HG02588 (cell line): ENCODE results near the gene VSIG4.

Experiments used
- ATAC-seq: cut with Tn5 transposase; IDR thresholded peaks from one replicate; pipeline ENCODE4 v1.9.1; 2021; ENCODE audit warnings: mild to moderate bottlenecking, moderate library complexity; ENCODE audit not compliant: unreplicated experiment

The VSIG4 gene

GRCh38 chrX:66009231-66009845 lies 30.5 kb downstream of the VSIG4 start:
- ATAC-seq: no peak

- ATAC-seq: no peak
Observed at GRCh38 chrX:66008328-66008970, 31.4 kb downstream of the VSIG4 start.

- no peak for ATAC-seq
Observed at GRCh38 chrX:66007851-66008250, 32.0 kb downstream of the VSIG4 start.

- no peak for ATAC-seq
Observed at GRCh38 chrX:66005830-66006449, 33.9 kb downstream of the VSIG4 start.

GRCh38 chrX:66004928-66005829 lies 34.7 kb downstream of the VSIG4 start:
- ATAC-seq: no peak

- peak; percentile 57 for ATAC-seq
Observed at GRCh38 chrX:66002824-66003680, 36.8 kb downstream of the VSIG4 start.

GRCh38 chrX:66001596-66001995 lies 38.3 kb downstream of the VSIG4 start:
- ATAC-seq: no peak

- ATAC-seq: no peak
Observed at GRCh38 chrX:66000628-66001272, 39.1 kb downstream of the VSIG4 start.

GRCh38 chrX:66000178-66000577 lies 39.7 kb downstream of the VSIG4 start:
- no peak for ATAC-seq

GRCh38 chrX:65999563-66000148 lies 40.2 kb downstream of the VSIG4 start:
- ATAC-seq: no peak

GRCh38 chrX:65999029-65999562 lies 40.8 kb downstream of the VSIG4 start:
- ATAC-seq: no peak

GRCh38 chrX:65997978-65998717 lies 41.7 kb downstream of the VSIG4 start:
- ATAC-seq: no peak

- ATAC-seq: no peak
Observed at GRCh38 chrX:65994519-65995506, 45.1 kb downstream of the VSIG4 start.

GRCh38 chrX:65993915-65994460 lies 45.9 kb downstream of the VSIG4 start:
- no peak for ATAC-seq

GRCh38 chrX:65993332-65993731 lies 46.5 kb downstream of the VSIG4 start:
- ATAC-seq: no peak

GRCh38 chrX:65990702-65991101 lies 49.2 kb downstream of the VSIG4 start:
- ATAC-seq: no peak

- ATAC-seq: no peak
Observed at GRCh38 chrX:65987811-65988210, 52.1 kb downstream of the VSIG4 start.
